IMR-90 (cell line): ENCODE measurements around the gene H6PD. TPM values are rescaled to one million over a fixed set of nuclear protein-coding genes. Genes with fewer than 3 reads are reported as not detected.

Experiments
- ATAC-seq: fragments of 200-7000 bp; cut with Tn5 transposase; 2 replicates; pipeline ENCODE4 v1.9.1; 2020; ENCODE audit warnings: low read depth, mild to moderate bottlenecking, moderate library complexity
- BruUV-seq: library from RNA; stranded (reverse); fragments of 400-500 nt; replicated peaks from 2 replicates; lab custom pipeline; 2021; lab: Mats Ljungman, UMichigan
- CTCF ChIA-PET: fragments of 300-600 bp; formaldehyde crosslinking; extraction: SDS; loops from one replicate; lab custom pipeline; 2021; ENCODE audit warnings: antibody characterized with exemption; lab: Yijun Ruan, JAX
- POLR2A ChIA-PET: fragments of 300-600 bp; sonication (Branson Sonifier 250); formaldehyde crosslinking; loops from one replicate; lab custom pipeline; 2022; ENCODE audit warnings: antibody characterized with exemption; ENCODE audit not compliant: unreplicated experiment; lab: Charles Lee
- DNase-seq: peaks from one replicate; pipeline ENCODE4 v3.0.0; 2013
- H2AFZ ChIP-seq: replicated peaks from 2 replicates; pipeline ENCODE3; 2013; ENCODE audit warnings: low read length, mild to moderate bottlenecking; ENCODE audit not compliant: poor library complexity
- H2AK5ac ChIP-seq: 2 replicates; pipeline ENCODE4 v1.6.1; 2013; ENCODE audit warnings: low read depth, low read length, inconsistent platforms
- H2AK9ac ChIP-seq: replicated peaks from 2 replicates; pipeline ENCODE3; 2013; ENCODE audit warnings: mild to moderate bottlenecking, low read depth, low read length, moderate library complexity; ENCODE audit not compliant: poor library complexity
- H2BK120ac ChIP-seq: 2 replicates; pipeline ENCODE4 v1.6.1; 2013; ENCODE audit warnings: low read depth, low read length, inconsistent platforms
- H2BK15ac ChIP-seq: 3 replicates; pipeline ENCODE4 v1.6.1; 2013; ENCODE audit warnings: low read depth, low read length, inconsistent platforms
- H2BK20ac ChIP-seq: 2 replicates; pipeline ENCODE4 v1.6.1; 2013; ENCODE audit warnings: low read depth, mild to moderate bottlenecking, inconsistent platforms, low read length, moderate library complexity
- H2BK5ac ChIP-seq: 2 replicates; pipeline ENCODE4 v1.6.1; 2013; ENCODE audit warnings: mild to moderate bottlenecking, low read depth, low read length, inconsistent platforms; ENCODE audit not compliant: poor library complexity, severe bottlenecking
- H3K14ac ChIP-seq: replicated peaks from 2 replicates; pipeline ENCODE4 v1.6.1; 2013; ENCODE audit warnings: low read depth, low read length, inconsistent platforms
- H3K18ac ChIP-seq: 2 replicates; pipeline ENCODE4 v1.6.1; 2013; ENCODE audit warnings: low read depth, low read length, control low read depth
- H3K23ac ChIP-seq: 2 replicates; pipeline ENCODE4 v1.6.1; 2013; ENCODE audit warnings: low read depth, low read length, inconsistent platforms
- H3K27ac ChIP-seq: 2 replicates; pipeline ENCODE4 v1.5.1; 2013; ENCODE audit warnings: mild to moderate bottlenecking, control low read depth, low read length; ENCODE audit not compliant: insufficient read depth
- H3K27me3 ChIP-seq: 2 replicates; pipeline ENCODE4 v1.6.1; 2013; ENCODE audit warnings: low read length; ENCODE audit not compliant: control insufficient read depth, insufficient read depth
- H3K36me3 ChIP-seq: 2 replicates; pipeline ENCODE4 v1.6.1; 2013; ENCODE audit warnings: low read length, mixed read lengths; ENCODE audit not compliant: control insufficient read depth, insufficient read depth
- H3K4ac ChIP-seq: 2 replicates; pipeline ENCODE4 v1.6.1; 2013; ENCODE audit warnings: low read depth, low read length, inconsistent platforms
- H3K4me1 ChIP-seq: 2 replicates; pipeline ENCODE4 v1.6.1; 2013; ENCODE audit warnings: low read length, mixed read lengths; ENCODE audit not compliant: control insufficient read depth, insufficient read depth
- H3K4me2 ChIP-seq: 2 replicates; pipeline ENCODE4 v1.6.1; 2013; ENCODE audit warnings: low read depth, mild to moderate bottlenecking, control low read depth, low read length, moderate library complexity
- H3K4me3 ChIP-seq: 2 replicates; pipeline ENCODE4 v1.5.1; 2013; ENCODE audit warnings: low read depth, mild to moderate bottlenecking, control low read depth, low read length, moderate library complexity; ENCODE audit not compliant: insufficient read depth
- H3K56ac ChIP-seq: 2 replicates; pipeline ENCODE4 v1.6.1; 2013; ENCODE audit warnings: low read length, inconsistent platforms; ENCODE audit not compliant: insufficient read depth; ENCODE audit errors: extremely low read depth
- H3K79me1 ChIP-seq, 2 experiments: 2 replicates each; pipeline ENCODE4 v1.6.1; 2013; ENCODE audit warnings: low read length in 2 of 2, inconsistent platforms in 1 of 2, low read depth in 1 of 2
- H3K9ac ChIP-seq: 2 replicates; pipeline ENCODE4 v1.6.1; 2013; ENCODE audit warnings: low read depth, low read length, control low read depth
- H3K9me1 ChIP-seq: 2 replicates; pipeline ENCODE4 v1.6.1; 2013; ENCODE audit warnings: low read length, inconsistent platforms; ENCODE audit not compliant: insufficient read depth
- H3K9me3 ChIP-seq: 2 replicates; pipeline ENCODE4 v1.6.1; 2013; ENCODE audit warnings: low read length; ENCODE audit not compliant: control insufficient read depth, insufficient read depth
- H4K20me1 ChIP-seq: 2 replicates; pipeline ENCODE4 v1.6.1; 2013; ENCODE audit warnings: low read length, inconsistent platforms; ENCODE audit not compliant: insufficient read depth
- H4K5ac ChIP-seq: 2 replicates; pipeline ENCODE4 v1.6.1; 2013; ENCODE audit warnings: mild to moderate bottlenecking, low read depth, low read length, control low read depth
- H4K8ac ChIP-seq, 2 experiments: 2 replicates each; pipeline ENCODE4 v1.6.1; 2013; ENCODE audit warnings: low read depth in 2 of 2, low read length in 2 of 2, control low read depth in 1 of 2, inconsistent platforms in 1 of 2
- H4K91ac ChIP-seq: 2 replicates; pipeline ENCODE4 v1.6.1; 2013; ENCODE audit warnings: low read depth, low read length, inconsistent platforms; ENCODE audit not compliant: insufficient read depth
- BHLHE40 ChIP-seq: fragments of 150-350 bp; IDR thresholded peaks from 2 replicates; pipeline ENCODE4 v1.6.1; 2016; ENCODE audit warnings: mild to moderate bottlenecking, low read depth, low read length
- CEBPB ChIP-seq: IDR thresholded peaks from 2 replicates; pipeline ENCODE4 v1.6.1; 2012; ENCODE audit warnings: low read depth, low read length, improper control_type of control experiment
- ELK1 ChIP-seq: fragments of 150-350 bp; IDR thresholded peaks from 2 replicates; pipeline ENCODE4 v1.6.1; 2016; ENCODE audit warnings: low read depth, mild to moderate bottlenecking, low read length, moderate library complexity, borderline replicate concordance
- MXI1 ChIP-seq: IDR thresholded peaks from 2 replicates; pipeline ENCODE4 v1.6.1; 2012; ENCODE audit warnings: low read depth, mild to moderate bottlenecking, low read length, moderate library complexity, borderline replicate concordance
- RFX5 ChIP-seq: IDR thresholded peaks from 2 replicates; pipeline ENCODE4 v1.8.0; 2012; ENCODE audit warnings: low read depth, mild to moderate bottlenecking, low read length, moderate library complexity
- WGBS, 2 experiments: methylation state at CpG; one replicate each; pipeline versions ENCODE4 v1.1.5 to v1.1.7; 2013; ENCODE audit warnings: missing lambda C conversion rate in 2 of 2; ENCODE audit not compliant: insufficient read length in 1 of 2; ENCODE audit errors: extremely low coverage in 2 of 2; 5-methylcytosine and 5-hydroxymethylcytosine counted together
- dilution Hi-C: fragments of 300-500 bp; cut with HindIII; formaldehyde crosslinking; loops from one replicate; pipeline ENCODE4 v1.14.3; 2018; ENCODE audit warnings: low sequenced_read_pairs; ENCODE audit not compliant: unreplicated experiment
- in situ Hi-C: fragments of 300-500 bp; cut with MboI; formaldehyde crosslinking; loops from 3 replicates; pipeline ENCODE4 v1.14.3; 2019; ENCODE audit warnings: low sequenced_read_pairs, inconsistent platforms, mixed read lengths
- intact Hi-C: fragments of 100-400 bp; cut with micrococcal nuclease; formaldehyde crosslinking; loops from 2 replicates; pipeline ENCODE4 v1.10.0; 2022
- polyA plus RNA-seq, 3 experiments: library from polyadenylated mRNA; depleted of rRNA; stranded (reverse); fragments of >200 nt; gene quantifications; 2 replicates each; pipeline ENCODE4 v1.2.3, GENCODE V29; 2012; ENCODE audit warnings: low replicate concordance in 1 of 3
- total RNA-seq: library from RNA; depleted of rRNA; stranded (reverse); fragments of >200 nt; gene quantifications from 2 replicates; pipeline ENCODE4 v1.2.3, GENCODE V29; 2012

The H6PD gene
- total and polyA plus RNA-seq, 2 of the 4 experiments (the other 2 are of a cell fraction): 9.3 to 22.1 TPM

- no peak overlapping the region for H3K4ac ChIP-seq
- no peak overlapping the region for H4K5ac ChIP-seq
- peaks cover 6% of the 10 kb centered on the region for H3K4me1 ChIP-seq
- CTCF ChIA-PET: interaction anchor here (0.6 to 1.9 kb wide), 9 partner anchors 13 to 306 kb away, joined by 3 to 12 read pairs (median 4); no protein-coding TSS in a partner anchor
- peaks cover 33% of the 10 kb centered on the region; the same call in 1 of the 2 replicates for H3K36me3 ChIP-seq
- H3K4me2 ChIP-seq: no peak overlapping the region
- dilution Hi-C loops (no loop called here), intact Hi-C loops (loop anchor here (1.0 to 5.0 kb wide), 4 partner anchors 22 to 224 kb away; no protein-coding TSS in a partner anchor), in situ Hi-C loops (no loop called here)
- TF ChIP-seq RFX5: no peak
- no peak for TF ChIP-seq ELK1
- no peak for TF ChIP-seq BHLHE40
- no peak for TF ChIP-seq MXI1
- TF ChIP-seq CEBPB: no peak
- H2BK5ac ChIP-seq: no peak overlapping the region
- POLR2A ChIA-PET: no interaction called here
- H3K23ac ChIP-seq: no peak overlapping the region
- H4K91ac ChIP-seq: no peak overlapping the region; the same call in 1 of the 2 replicates
- H4K8ac ChIP-seq: no peak overlapping the region
- no peak overlapping the region for H2BK120ac ChIP-seq
- no peaks in the 10 kb centered on the region for H4K20me1 ChIP-seq
- H3K4me3 ChIP-seq: no peak overlapping the region
- peak overlapping the region; percentile 80 for H2AFZ ChIP-seq
- no peak overlapping the region for H2BK15ac ChIP-seq
- no peak overlapping the region for H2BK20ac ChIP-seq
- no TSS peak for BruUV-seq
- no peak overlapping the region for H3K56ac ChIP-seq
- H3K27ac ChIP-seq: no peak overlapping the region
- 29% methylated on average over 1 of the region's 7 CpGs; no CpG with 5 or more reads in 1 of the 2 experiments for WGBS, 2 experiments
- no peaks in the 10 kb centered on the region; the same call in 1 of the 2 replicates for H3K9me1 ChIP-seq
- H3K27me3 ChIP-seq: no peaks in the 10 kb centered on the region
- H3K79me1 ChIP-seq: peaks cover 0 to 12% of the 10 kb centered on the region in 2 experiments; a peak in 1 of 4 replicates
- DNase-seq: no peak
- peak overlapping the region; percentile 85 for H2AK9ac ChIP-seq
- H2AK5ac ChIP-seq: no peak overlapping the region; the same call in none of the 2 replicates
- no peaks in the 10 kb centered on the region for H3K9me3 ChIP-seq
- no peak overlapping the region for H3K18ac ChIP-seq
- H3K14ac ChIP-seq: no peak overlapping the region
- no peak for ATAC-seq
- no peak overlapping the region for H3K9ac ChIP-seq
Measured at GRCh38 chr1:9267352-9267686, 32.7 kb downstream of the H6PD start.
